NCI-H1417 treated with DMSO at 0.1 percent for 48 hours (cell line): ENCODE measurements around the gene KATNIP.

Experiments used
- DNase-seq: peaks from one replicate; lab custom pipeline; 2025; lab: John Stamatoyannopoulos, UW

The KATNIP gene

GRCh38 chr16:27583634-27584033 is 33.7 kb downstream of the KATNIP start:
- no peak for DNase-seq

DNA sequence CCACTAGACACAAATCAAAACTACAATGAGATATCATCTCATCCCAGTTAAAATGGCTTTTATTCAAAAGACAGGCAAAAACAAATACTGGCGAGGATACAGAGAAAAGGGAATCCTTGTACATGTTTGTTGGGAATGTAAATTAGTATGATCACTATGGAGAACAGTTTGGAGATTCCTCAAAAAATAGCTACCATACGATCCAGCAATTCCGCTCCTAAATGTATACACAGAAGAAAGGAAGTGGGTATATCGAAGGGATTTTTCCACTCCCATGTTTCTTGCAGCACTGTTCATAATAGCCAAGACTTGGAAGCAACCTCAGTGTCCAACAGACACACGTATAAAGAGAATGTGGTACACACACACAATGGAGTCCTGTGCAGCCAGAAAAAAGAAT is 35.3 kb downstream of the KATNIP start:
- no peak for DNase-seq

DNA sequence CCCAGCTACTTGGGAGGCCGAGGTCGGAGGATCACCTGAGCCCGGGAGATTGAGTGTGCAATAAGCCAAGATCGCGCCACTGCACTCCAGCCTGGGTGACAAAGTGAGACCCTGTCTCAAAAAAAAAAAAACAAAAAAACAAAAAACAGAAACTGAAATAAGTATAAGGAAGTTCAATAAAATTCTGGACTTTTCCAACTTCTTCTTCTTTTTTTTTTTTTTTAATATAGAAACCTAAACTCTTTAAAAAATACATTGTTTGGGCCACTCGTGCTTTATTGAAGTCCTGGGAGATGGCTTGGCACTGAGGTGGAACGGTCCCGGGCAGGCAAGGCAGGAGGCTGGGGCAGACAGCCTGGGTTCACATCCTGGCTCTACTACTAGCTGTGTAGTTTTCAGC is 36.8 kb downstream of the KATNIP start:
- no peak for DNase-seq

DNA sequence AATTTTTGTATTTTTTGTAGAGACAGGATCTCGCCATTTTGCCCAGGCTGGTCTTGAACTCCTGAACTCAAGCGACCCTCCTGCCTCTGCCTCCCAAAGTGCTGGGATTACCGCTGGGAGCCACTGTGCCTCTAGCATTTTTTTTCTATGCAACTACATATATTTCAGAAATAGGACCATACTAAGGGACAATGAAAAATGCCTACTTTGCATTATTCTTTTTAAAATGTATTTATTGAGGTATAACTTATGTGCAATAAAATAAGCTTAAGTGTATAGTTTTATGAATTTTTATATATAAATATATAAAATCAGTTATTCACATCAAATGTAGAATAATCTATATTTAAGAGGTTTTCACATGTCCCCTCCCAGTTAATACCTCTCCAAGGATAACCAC is 38.1 kb downstream of the KATNIP start:
- DNase-seq: no peak

DNA sequence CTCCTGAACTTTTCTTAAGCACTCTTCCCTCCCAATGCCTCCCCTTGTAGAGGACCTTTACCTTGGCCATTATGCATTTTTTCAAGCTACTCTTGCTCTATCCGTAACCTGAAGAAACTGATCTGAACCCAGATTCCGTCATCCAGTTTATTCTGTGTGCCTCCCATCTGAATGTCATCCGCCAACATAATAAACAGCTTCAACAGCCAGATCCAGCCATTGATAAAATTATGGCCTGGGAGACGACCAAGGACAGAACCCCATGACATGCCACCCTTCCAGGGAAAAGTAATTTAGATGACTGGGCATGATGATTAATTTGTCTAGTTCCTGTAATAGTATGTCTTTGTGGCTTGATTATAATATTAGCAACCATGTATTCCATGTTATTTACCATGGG is 41.9 kb downstream of the KATNIP start:
- no peak for DNase-seq

GRCh38 chr16:27595475-27595874 is 45.5 kb downstream of the KATNIP start:
- DNase-seq: no peak

DNA sequence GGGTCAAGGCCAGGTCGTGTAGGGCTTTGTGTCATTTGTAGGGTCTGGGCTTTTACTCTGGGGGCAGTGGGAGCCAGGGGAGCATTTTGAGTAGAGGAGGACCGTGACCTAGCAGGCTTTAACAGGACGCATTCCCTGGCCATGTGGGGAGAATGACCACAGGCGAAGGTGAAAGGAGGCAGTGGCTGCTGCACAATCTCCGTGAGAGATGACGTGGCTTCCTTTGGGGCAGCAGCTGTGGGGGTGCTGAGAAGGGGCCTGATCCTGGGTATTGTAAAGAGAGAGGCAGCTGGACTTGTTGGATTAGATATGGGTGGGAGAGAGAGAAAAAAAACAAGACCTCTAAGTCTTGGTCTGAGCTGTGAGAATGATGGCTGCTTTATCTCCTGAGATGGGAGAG is 46.0 kb downstream of the KATNIP start:
- no peak for DNase-seq

DNA sequence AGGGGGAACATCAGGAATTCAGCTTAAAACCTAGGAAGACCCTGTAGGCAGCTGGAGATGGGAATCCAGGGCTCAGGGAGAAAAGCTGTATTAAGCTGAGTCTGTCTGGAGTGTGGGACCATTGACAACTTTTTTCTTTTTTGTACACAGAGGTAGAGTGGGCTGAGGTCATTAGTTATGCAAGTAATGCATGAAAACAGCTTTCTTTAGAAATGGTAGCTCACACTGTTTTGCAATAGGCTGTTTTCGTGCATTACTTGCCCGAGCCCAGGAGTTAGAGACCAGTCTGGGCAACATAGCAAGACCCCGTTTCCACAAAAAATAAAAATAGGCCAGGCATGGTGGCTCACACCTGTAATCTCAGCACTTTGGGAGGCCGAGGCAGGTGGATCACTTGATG is 46.5 kb downstream of the KATNIP start:
- DNase-seq: no peak

GRCh38 chr16:27597361-27597760 is 47.4 kb downstream of the KATNIP start:
- DNase-seq: no peak

GRCh38 chr16:27598220-27598619 is 48.3 kb downstream of the KATNIP start:
- DNase-seq: no peak

- no peak for DNase-seq
These were observed 49.1 kb downstream of the KATNIP start for GRCh38 chr16:27598931-27599565.

DNA sequence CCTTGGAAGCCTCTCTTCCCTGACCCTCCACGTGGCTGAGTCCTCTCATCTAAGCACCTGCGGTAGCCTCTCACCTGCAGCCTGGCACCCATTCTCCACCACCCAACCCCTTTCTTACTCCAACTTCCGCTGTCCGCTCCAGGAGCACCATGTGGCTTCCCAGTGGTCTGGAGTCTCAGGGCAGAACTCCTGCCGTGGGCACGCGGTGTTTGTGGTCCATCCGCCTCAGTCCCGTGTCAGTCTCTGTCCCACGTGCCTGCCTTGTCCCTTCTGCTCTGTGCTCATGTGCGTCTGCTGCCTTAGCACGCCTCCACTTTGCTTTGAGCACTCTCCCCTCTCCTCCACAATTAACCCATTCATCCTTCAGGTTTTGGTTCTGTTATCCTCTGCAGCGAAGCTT is 49.7 kb downstream of the KATNIP start:
- DNase-seq: no peak
